ENCODE results near the gene KLHL24. TPM values are rescaled to one million over a fixed set of nuclear protein-coding genes. Genes with fewer than 3 reads are reported as not detected.
"Not testable (repeated sequence)": the region's sequence is repeated elsewhere in the genome, so short reads cannot be mapped to it uniquely, and the experiment has no call there.

The KLHL24 gene
- total RNA-seq, 4 donors from 2014 or later = 28.4 to 108 (median 65.4) TPM

GRCh38 chr3:183591881-183592521 lies 43.4 kb upstream of the KLHL24 start:
- no peak overlapping the region for H3K4me3 ChIP-seq
- in situ Hi-C loops (cut with MboI; ENCODE audit: low pct_ligation_motif_present in 1 of 4, low pct_unique_long_range_greater_than_20kb in 1 of 4, low sequenced_read_pairs in 3 of 4) = no loop called here
- no peaks in the 10 kb centered on the region for H3K9me3 ChIP-seq
- H3K27ac ChIP-seq = no peak overlapping the region
- no peaks in the 10 kb centered on the region for H3K27me3 ChIP-seq
- WGBS, 2 donors (ENCODE audit: low coverage in 1 of 2) = 46 to 59% methylated on average over 3 to 6 of the region's 6 CpGs
- intact Hi-C loops (cut with DNase I; ENCODE audit: low total_unique reads) = no loop called here
- H3K36me3 ChIP-seq = no peaks in the 10 kb centered on the region
- no peak for DNase-seq
- TF ChIP-seq POLR2A (IDR thresholded peaks at IDR 0.05) = no peak
- peak in 1 of 5 experiments; percentile 9 for TF ChIP-seq CTCF (IDR thresholded peaks at IDR 0.05)
- TF ChIP-seq EP300 (IDR thresholded peaks at IDR 0.05; ENCODE audit: low read depth) = no peak
- no peak for TF ChIP-seq POLR2AphosphoS5 (IDR thresholded peaks at IDR 0.05)
- peaks cover 0 to 4% (median 0%) of the 10 kb centered on the region in 4 donors for H3K4me1 ChIP-seq

GRCh38 chr3:183592821-183593220 lies 42.6 kb upstream of the KLHL24 start:
- Histone ChIP-seq H3K4me1 (peaks cover 0 to 4% (median 0%) of the 10 kb centered on the region in 4 donors), H3K4me3 (no peak overlapping the region), H3K36me3 (no peaks in the 10 kb centered on the region), H3K27ac (no peak overlapping the region), H3K27me3 (no peaks in the 10 kb centered on the region), H3K9me3 (peaks cover under 1 to 3% of the 10 kb centered on the region in 2 donors)
- intact Hi-C loops (cut with DNase I; ENCODE audit: low total_unique reads) (no loop called here), in situ Hi-C loops (cut with MboI; ENCODE audit: low pct_ligation_motif_present in 1 of 4, low pct_unique_long_range_greater_than_20kb in 1 of 4, low sequenced_read_pairs in 3 of 4) (no loop called here)
- no peak for TF ChIP-seq POLR2A (IDR thresholded peaks at IDR 0.05)
- no peak for TF ChIP-seq EP300 (IDR thresholded peaks at IDR 0.05; ENCODE audit: low read depth)
- no peak for TF ChIP-seq POLR2AphosphoS5 (IDR thresholded peaks at IDR 0.05)
- no peak for TF ChIP-seq CTCF (IDR thresholded peaks at IDR 0.05)
- DNase-seq = no peak
- 98% methylated on average over 7 of the region's 7 CpGs; no CpG with 5 or more reads in 1 of the 2 donors for WGBS, 2 donors (ENCODE audit: low coverage in 1 of 2)

- H3K27me3 ChIP-seq = no peaks in the 10 kb centered on the region
- peaks cover 0 to 4% (median 0%) of the 10 kb centered on the region in 4 donors for H3K4me1 ChIP-seq
- intact Hi-C loops (cut with DNase I; ENCODE audit: low total_unique reads) = no loop called here
- H3K9me3 ChIP-seq = peaks cover 6 to 10% of the 10 kb centered on the region in 2 donors
- in situ Hi-C loops (cut with MboI; ENCODE audit: low pct_ligation_motif_present in 1 of 4, low pct_unique_long_range_greater_than_20kb in 1 of 4, low sequenced_read_pairs in 3 of 4) = no loop called here
- H3K4me3 ChIP-seq = no peak overlapping the region
- TF ChIP-seq EP300 (IDR thresholded peaks at IDR 0.05; ENCODE audit: low read depth) = no peak
- no peak for TF ChIP-seq POLR2AphosphoS5 (IDR thresholded peaks at IDR 0.05)
- no peak for TF ChIP-seq POLR2A (IDR thresholded peaks at IDR 0.05)
- TF ChIP-seq CTCF (IDR thresholded peaks at IDR 0.05) = no peak
- H3K27ac ChIP-seq = no peak overlapping the region
- WGBS, 2 donors (ENCODE audit: low coverage in 1 of 2) = 88 to 98% methylated on average over 2 of the region's 2 CpGs
- no peak for DNase-seq
- H3K36me3 ChIP-seq = no peaks in the 10 kb centered on the region
These were observed 40.8 kb upstream of the KLHL24 start for GRCh38 chr3:183594636-183595035.

GRCh38 chr3:183597959-183598358 lies 37.5 kb upstream of the KLHL24 start:
- in situ Hi-C loops (cut with MboI; ENCODE audit: low pct_ligation_motif_present in 1 of 4, low pct_unique_long_range_greater_than_20kb in 1 of 4, low sequenced_read_pairs in 3 of 4) = no loop called here
- 52 to 83% methylated on average over 1 of the region's 1 CpG for WGBS, 2 donors (ENCODE audit: low coverage in 1 of 2)
- no peak overlapping the region for H3K27ac ChIP-seq
- H3K4me3 ChIP-seq = no peak overlapping the region
- H3K4me1 ChIP-seq = no peaks in the 10 kb centered on the region
- no peak for DNase-seq
- TF ChIP-seq CTCF (IDR thresholded peaks at IDR 0.05) (no peak), POLR2A (IDR thresholded peaks at IDR 0.05) (no peak), POLR2AphosphoS5 (IDR thresholded peaks at IDR 0.05) (no peak), EP300 (IDR thresholded peaks at IDR 0.05; ENCODE audit: low read depth) (no peak)
- no peaks in the 10 kb centered on the region for H3K27me3 ChIP-seq
- intact Hi-C loops (cut with DNase I; ENCODE audit: low total_unique reads) = no loop called here
- peaks cover 6 to 10% of the 10 kb centered on the region in 2 donors for H3K9me3 ChIP-seq
- no peaks in the 10 kb centered on the region for H3K36me3 ChIP-seq

GRCh38 chr3:183611326-183611725 lies 24.1 kb upstream of the KLHL24 start:
- in situ Hi-C loops (cut with MboI; ENCODE audit: low pct_ligation_motif_present in 1 of 4, low pct_unique_long_range_greater_than_20kb in 1 of 4, low sequenced_read_pairs in 3 of 4); intact Hi-C loops (cut with DNase I; ENCODE audit: low total_unique reads): not testable (repeated sequence)
- 89 to 97% methylated on average over 6 of the region's 6 CpGs for WGBS, 2 donors (ENCODE audit: low coverage in 1 of 2)

More at GRCh38 chr3:183611326-183611725, 24.1 kb upstream of the KLHL24 start:
- not testable (repeated sequence) for H3K27ac ChIP-seq, H3K9me3 ChIP-seq, DNase-seq, H3K36me3 ChIP-seq, H3K4me1 ChIP-seq, H3K4me3 ChIP-seq, H3K27me3 ChIP-seq
